ENCODE measurements around the gene STXBP1. TPM values are rescaled to one million over a fixed set of nuclear protein-coding genes. Genes with fewer than 3 reads are reported as not detected.

The STXBP1 gene
- total and polyA plus RNA-seq, 4 donors, result 19.2 to 65.8 (median 46.7) TPM

DNA sequence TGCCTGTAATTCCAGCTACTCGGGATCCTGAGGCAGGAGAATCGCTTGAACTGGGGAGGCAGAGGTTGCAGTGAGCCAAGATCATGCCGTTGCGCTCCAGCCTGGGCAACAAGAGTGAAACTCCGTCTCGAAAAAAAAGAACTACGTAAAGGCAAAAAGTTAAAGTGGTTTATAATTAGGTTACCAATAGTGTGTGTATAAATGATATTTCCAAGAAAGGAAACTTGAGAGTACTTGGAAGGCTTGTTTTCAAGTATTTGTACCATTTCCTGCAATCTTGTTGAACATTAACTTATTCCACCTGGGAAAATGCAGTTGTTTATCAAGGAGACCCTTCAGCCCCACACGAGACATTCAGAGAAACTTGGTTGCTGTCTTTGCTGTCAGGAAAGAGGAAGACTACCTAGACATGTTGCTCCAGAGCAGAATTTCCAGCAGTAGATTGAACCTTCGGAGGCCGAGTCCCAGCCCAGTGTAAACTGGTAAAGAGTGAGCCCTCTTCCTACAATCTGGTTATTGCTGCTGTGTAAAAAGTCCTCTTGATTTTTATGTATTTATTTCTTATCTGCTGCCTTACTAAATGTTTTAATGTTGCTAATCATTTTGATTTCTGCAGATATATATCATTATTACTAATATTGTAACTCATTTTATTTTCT, 30.1 kb downstream of the STXBP1 start:
- TF ChIP-seq CTCF (IDR thresholded peaks at IDR 0.05; ENCODE audit: control extremely low read depth, extremely low read depth), result no peak
- ATAC-seq (ENCODE audit: insufficient read depth, low FRiP score) (no peak), DNase-seq (peak in 2 of 3 donors; percentile 42 to 62)
- H3K9ac ChIP-seq (ENCODE audit: insufficient read depth in 1 of 2, low read length in 2 of 2), result peak overlapping the region in 1 of 2 donors; percentile 72
- no peaks in the 10 kb centered on the region for H3K9me3 ChIP-seq (ENCODE audit: control insufficient read depth in 4 of 4, insufficient read depth in 3 of 4, low read length in 3 of 4)
- H3K36me3 ChIP-seq (ENCODE audit: control insufficient read depth in 4 of 4, insufficient read depth in 4 of 4, low read length in 4 of 4), result no peaks in the 10 kb centered on the region
- 37 to 68% methylated on average over 10 of the region's 10 CpGs for WGBS, 2 donors
- peak overlapping the region in 1 of 2 donors; percentile 77 for H3K27ac ChIP-seq (ENCODE audit: low read depth in 1 of 2, low read length in 1 of 2)
- H3K4me1 ChIP-seq (ENCODE audit: control insufficient read depth in 5 of 5, insufficient read depth in 5 of 5, low read length in 5 of 5), result peaks cover 6 to 26% (median 9%) of the 10 kb centered on the region in 5 donors
- no peaks in the 10 kb centered on the region for H3K27me3 ChIP-seq (ENCODE audit: control insufficient read depth in 3 of 3, insufficient read depth in 3 of 3, low read length in 2 of 3)
- H3K4me3 ChIP-seq, result no peak overlapping the region

DNA sequence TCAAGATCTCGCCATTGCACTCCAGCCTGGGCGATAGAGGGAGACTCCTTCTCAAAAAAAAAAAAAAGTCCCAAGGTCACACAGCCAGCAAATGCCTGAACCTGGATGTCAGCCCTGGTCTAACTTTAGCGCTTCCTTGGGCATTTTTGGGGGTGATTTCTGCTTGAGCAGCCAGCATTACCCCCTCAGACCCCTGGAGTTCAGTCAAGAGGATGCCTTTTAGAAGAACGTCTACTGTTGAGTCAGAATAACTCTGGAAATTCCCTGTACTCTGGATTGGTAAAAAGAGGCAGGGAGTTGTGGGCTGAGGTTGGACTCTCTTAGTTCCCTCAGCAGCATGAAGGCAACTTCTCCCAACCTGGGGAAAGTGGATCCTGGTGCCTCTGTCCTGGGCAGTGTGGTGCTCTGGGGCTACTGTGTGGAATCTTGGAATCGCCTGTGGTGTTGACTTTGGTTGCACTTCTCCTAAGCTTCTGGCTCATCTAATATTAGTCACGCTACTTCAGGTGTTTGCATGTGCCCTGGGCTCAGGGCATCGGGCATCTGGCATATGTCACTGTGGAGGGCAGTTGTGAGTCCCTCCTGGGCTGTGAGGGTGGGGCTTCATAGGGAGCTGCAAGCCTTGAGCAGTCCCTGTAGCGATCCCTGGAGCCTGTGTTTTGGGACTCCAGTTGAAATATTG, 32.2 kb downstream of the STXBP1 start:
- no peak for DNase-seq
- H3K9ac ChIP-seq (ENCODE audit: insufficient read depth in 1 of 2, low read length in 2 of 2), result no peak overlapping the region
- H3K4me1 ChIP-seq (ENCODE audit: control insufficient read depth in 5 of 5, insufficient read depth in 5 of 5, low read length in 5 of 5), result peaks cover 6 to 16% (median 9%) of the 10 kb centered on the region in 5 donors
- no peak overlapping the region for H3K4me3 ChIP-seq
- WGBS, 2 donors, result 78 to 91% methylated on average over 8 of the region's 8 CpGs
- no peaks in the 10 kb centered on the region for H3K36me3 ChIP-seq (ENCODE audit: control insufficient read depth in 4 of 4, insufficient read depth in 4 of 4, low read length in 4 of 4)
- peak overlapping the region in 1 of 2 donors; percentile 48 for H3K27ac ChIP-seq (ENCODE audit: low read depth in 1 of 2, low read length in 1 of 2)
- H3K9me3 ChIP-seq (ENCODE audit: control insufficient read depth in 4 of 4, insufficient read depth in 3 of 4, low read length in 3 of 4), result no peaks in the 10 kb centered on the region
- TF ChIP-seq CTCF (IDR thresholded peaks at IDR 0.05; ENCODE audit: control extremely low read depth, extremely low read depth), result no peak
- ATAC-seq (ENCODE audit: insufficient read depth, low FRiP score), result peak; percentile 38
- H3K27me3 ChIP-seq (ENCODE audit: control insufficient read depth in 3 of 3, insufficient read depth in 3 of 3, low read length in 2 of 3), result no peaks in the 10 kb centered on the region

- H3K9me3 ChIP-seq (ENCODE audit: control insufficient read depth in 4 of 4, insufficient read depth in 3 of 4, low read length in 3 of 4), result no peaks in the 10 kb centered on the region
- 40 to 76% methylated on average over 4 of the region's 4 CpGs for WGBS, 2 donors
- H3K4me1 ChIP-seq (ENCODE audit: control insufficient read depth in 5 of 5, insufficient read depth in 5 of 5, low read length in 5 of 5), result peaks cover 6 to 16% (median 9%) of the 10 kb centered on the region in 5 donors
- no peaks in the 10 kb centered on the region for H3K27me3 ChIP-seq (ENCODE audit: control insufficient read depth in 3 of 3, insufficient read depth in 3 of 3, low read length in 2 of 3)
- no peak overlapping the region for H3K9ac ChIP-seq (ENCODE audit: insufficient read depth in 1 of 2, low read length in 2 of 2)
- no peak for DNase-seq
- no peak overlapping the region for H3K4me3 ChIP-seq
- H3K36me3 ChIP-seq (ENCODE audit: control insufficient read depth in 4 of 4, insufficient read depth in 4 of 4, low read length in 4 of 4), result no peaks in the 10 kb centered on the region
- TF ChIP-seq CTCF (IDR thresholded peaks at IDR 0.05; ENCODE audit: control extremely low read depth, extremely low read depth), result no peak
- H3K27ac ChIP-seq (ENCODE audit: low read depth in 1 of 2, low read length in 1 of 2), result peak overlapping the region in 1 of 2 donors; percentile 48
- ATAC-seq (ENCODE audit: insufficient read depth, low FRiP score), result peak; percentile 38
These were observed 32.9 kb downstream of the STXBP1 start for GRCh38 chr9:127644943-127645342.
